Pons (tissue), 1 donor: ENCODE data around the gene TFPT.
"Not testable (repeated sequence)": the region's sequence is repeated elsewhere in the genome, so short reads cannot be mapped to it uniquely, and the experiment has no call there.

Experiments used
- DNase-seq: peaks from one replicate; pipeline ENCODE4 v3.0.0-alpha.2; 2016; ENCODE audit warnings: low spot score

TFPT gene

DNA sequence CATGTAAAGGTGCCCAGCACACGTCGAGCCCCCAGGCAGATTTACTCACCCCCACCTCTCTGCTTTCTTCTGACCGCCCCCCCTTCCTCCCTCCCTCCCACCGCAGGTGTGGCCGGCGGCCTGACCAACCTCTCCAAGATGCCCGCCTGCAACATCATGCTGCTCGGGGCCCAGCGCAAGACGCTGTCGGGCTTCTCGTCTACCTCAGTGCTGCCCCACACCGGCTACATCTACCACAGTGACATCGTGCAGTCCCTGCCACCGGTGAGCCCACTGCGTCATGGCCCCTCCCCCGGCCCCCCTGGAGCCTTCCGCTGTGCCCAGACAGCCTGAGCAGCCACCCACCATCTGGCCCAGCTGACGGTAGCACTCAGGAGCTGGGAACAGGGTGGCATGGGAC, 8.9 kb upstream of the TFPT start:
- DNase-seq: no peak

DNA sequence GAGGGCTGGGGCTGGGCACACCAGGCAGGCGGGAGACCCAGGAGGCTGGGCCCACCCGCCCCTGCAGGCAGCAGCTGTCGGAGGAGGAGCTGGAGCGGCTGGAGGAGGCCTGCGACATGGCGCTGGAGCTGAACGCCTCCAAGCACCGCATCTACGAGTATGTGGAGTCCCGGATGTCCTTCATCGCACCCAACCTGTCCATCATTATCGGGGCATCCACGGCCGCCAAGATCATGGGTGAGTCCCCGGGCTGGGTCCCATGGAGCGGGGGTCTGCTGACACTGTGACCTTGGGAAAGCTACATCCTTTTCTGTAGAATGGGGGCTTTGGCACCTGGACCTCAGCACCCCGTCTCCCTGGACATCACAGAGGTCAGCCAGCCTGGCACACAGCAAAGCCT, 8.2 kb upstream of the TFPT start:
- no peak for DNase-seq

DNA sequence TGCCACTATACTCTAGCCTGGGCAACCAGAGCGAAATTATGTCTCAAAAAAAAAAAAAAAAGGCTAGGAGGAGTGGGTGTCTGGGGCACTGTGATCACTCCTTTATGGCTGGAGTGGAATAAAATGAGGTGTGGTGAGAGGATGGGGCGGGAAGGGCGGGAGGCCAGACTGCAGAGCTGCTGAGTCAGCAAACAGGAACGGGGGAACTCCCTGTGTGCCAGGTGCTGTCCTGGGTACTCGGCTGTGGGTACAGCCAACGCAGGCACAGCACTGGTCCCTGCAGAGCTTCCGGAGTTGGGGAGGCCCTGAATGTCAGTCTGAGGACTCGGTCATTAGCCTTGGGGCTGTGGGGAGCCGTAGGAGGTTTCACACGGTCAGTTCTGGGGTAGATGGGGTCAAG, 5.8 kb upstream of the TFPT start:
- no peak for DNase-seq

DNA sequence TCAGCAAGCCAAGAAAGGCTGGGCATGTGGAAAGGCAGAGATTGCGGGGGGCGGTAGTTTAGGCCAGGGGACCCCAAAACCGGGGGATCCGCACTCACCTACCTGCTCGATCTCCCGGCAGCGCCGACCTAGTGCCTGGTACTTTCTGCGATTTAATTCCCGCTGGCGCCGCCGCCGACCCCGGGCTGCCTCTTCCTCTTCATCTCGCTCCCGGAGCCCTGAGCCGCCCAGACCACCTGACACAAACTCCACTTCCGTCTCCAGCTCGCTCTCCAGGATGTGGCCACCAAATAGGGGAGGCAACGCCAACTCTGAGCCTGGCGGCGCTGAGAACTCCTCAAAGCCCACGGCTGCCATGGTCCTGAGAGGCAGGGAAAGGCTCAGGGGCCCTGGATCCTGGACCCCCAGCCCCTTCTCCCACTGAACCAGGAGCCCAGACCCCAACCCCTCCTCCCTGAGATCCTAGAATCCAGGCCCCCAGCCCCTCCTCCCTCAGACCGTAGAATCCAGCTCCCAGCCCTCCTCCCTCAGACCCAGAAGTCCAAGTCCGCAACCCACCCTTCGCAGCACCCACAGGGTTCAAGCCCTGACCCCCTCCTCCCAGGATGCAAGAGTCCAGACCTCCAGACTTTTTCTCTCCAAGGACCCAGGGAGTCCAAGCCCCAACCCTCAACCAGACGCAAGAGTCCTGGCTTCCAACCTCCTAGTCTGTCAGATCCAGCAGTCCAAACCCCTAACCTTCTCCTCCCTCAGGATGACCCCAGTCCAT, 933 bp downstream of the TFPT start:
- DNase-seq: peak; percentile 37

DNA sequence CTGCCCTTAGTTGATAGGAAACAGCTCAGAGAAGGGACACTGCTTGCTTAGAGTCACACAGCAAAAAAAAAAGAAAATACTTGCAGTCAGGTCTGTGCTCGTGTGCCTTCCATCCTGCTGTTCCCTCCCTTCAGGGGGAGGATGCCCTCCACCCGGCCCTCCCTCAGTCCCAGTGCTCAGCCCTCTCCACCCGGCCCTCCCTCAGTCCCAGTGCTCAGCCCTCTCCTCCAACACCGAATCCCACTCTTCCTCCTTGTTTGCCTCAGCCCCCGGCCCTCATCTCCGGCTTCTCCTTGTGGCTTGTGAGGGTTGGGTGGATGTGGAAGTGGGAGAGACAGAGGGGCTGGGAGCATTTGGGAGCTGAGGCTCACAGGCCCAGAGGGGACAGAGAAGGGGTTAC, 5.8 kb downstream of the TFPT start:
- no peak for DNase-seq

DNA sequence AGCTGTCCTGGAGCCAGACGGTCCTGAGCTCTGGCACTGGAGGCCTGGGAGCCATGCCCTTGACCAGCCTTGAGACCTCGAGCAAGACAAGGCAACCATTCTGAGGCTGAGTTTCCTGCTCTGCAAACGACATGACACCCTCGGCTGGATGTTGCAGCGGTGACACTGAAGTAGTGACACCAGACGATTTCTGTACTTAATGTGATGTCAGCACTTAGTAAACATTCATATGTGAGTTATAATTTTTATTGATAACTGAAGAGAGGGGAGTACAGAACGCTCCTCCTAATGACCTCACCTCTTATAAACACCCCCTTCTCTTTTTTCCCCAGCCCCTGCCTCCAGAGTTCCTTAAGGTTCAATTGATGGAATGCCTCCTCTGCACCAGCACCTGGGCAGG, 7.0 kb downstream of the TFPT start:
- DNase-seq: no peak

DNA sequence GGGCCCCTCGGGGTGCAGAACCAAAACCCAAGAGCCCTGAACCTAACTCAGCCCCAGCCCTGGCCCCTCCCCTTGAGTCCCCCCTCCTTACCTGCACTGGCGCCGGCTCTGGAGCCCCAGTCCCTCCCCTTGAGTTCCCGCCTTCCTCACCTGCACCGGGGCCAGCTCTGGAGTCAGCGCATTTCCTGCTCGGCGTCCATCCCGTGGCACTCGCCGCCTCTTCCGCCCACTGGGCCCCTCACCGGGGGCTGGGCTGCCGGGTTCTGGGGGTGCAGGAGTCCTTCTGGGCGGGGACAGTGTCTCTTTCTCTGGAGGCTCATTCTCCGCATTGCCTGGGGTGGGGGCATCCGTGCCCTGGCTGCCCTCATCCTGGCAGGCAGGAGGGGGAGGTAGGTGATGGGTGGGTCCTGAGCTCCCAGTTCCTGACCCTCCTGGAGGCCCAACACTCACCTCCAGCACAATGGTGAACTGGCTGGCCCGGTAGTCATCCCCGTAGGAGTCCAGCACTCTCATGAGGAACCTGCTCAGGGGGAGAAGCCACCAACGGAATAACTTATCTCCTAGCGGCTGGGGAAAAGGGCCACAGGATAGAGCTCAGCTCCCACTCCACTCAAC, 7.5 kb downstream of the TFPT start:
- DNase-seq: no peak

DNA sequence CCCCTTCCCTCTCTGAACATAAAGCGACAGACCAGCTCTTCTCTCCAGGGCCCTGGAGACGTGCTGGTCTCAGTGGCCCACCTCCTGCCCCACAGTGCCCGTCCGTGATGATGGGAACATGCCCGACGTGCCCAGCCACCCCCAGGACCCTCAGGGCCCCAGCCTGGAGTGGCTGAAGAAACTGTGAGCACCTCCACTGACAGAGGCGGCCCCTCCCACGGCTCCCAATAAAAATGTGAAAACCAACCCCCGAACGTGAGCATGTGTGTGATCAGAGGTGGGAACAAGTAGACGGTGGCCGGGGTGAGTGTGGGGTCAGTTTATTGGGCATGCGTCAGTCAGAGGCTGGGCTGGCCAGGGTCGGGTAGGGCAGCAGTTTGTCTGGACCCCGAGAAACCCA, 8.7 kb downstream of the TFPT start:
- DNase-seq: no peak

DNA sequence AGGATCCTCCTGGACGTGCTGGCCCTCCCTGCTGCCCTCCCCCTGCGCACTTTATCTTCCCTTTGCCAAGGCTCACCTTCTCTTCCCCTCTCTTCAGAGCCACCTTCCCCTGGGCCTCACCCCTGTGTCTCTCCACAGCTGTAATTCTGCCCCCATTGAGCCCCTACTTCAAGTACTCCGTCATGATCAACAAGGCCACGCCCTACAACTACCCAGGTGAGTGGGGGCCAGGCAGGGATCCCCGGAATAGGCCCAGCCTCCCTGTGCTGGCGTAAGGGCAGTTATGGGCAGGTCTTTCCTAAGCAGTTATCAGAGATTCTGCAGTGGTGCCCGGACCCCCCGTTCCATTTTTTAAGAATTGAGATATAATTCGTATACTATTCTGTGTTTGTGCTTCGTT, 9.7 kb downstream of the TFPT start:
- DNase-seq: no peak

DNA sequence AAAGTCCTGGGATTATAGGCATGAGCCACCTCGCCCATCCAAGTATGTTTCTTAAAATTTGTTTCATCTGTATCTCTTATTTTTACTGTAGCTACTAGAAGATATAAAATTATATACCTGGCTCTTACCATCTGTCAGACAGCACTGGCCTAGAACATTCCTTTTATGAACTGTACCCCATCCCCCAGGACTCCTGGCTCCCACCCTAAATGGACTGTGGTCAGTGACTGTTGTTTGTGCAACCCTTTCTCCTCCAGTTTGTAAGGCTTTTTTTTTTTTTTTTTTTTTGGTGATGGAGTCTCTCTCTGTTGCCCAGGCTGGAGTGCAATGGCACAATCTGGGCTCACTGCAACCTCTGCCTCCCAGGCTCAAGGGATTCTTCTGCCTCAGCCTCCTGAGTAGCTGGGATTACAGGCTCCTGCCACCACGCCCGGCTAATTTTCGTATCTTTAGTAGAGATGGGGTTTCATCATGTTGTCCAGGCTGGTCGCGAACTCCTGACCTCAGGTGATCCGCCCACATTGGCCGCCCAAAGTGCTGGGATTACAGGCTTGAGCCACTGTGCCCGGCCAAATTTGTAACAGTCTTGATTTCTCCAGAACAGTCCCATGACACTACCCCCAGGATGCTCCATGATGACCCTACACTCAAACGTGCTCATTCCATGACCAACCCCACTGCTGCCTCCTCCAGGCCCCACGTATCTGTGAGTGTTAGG, 10.3 kb downstream of the TFPT start:
- no peak for DNase-seq

DNA sequence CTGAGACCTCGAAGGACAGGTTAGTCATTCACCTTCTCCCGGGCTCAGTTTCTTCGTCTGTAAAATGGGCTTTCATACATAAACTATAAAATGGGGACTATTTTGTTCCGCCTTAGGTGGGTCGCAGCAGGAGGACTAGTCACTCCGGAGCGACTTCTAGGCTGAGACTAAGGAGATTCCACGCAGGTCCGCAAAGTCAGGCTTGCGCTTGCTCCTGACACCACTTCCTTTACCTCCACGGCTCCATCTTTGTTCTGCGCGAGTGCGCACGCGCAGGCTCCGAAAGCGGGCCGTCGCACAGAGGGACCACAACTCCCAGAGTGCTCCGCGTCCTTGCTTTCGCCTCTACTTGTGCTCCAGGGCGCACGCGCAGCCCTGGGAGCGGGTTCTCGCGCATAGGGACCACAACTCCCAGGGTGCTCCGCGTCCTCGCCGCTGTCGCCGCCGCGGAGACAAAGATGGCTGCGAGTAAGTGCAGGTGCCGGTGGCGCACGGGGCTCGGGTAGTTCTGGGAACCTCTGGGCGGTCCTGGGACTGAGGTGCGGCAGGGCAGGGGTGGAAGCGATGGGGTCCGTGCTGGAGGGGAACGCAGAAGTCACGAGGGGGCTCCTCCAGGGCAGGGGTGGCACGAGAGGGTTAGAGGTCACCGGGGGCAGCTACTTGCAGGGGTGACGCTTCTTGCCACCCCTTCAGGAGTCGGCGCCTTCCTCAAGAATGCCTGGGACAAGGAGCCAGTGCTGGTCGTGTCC, 12.9 kb downstream of the TFPT start, which contains the start of gene NDUFA3:
TSS of gene NDUFA3 (plus strand) at position 435 of the 749 bp plus-strand sequence. CDS start at position 459, 24 bp downstream.
- DNase-seq: peak; percentile 97

DNA sequence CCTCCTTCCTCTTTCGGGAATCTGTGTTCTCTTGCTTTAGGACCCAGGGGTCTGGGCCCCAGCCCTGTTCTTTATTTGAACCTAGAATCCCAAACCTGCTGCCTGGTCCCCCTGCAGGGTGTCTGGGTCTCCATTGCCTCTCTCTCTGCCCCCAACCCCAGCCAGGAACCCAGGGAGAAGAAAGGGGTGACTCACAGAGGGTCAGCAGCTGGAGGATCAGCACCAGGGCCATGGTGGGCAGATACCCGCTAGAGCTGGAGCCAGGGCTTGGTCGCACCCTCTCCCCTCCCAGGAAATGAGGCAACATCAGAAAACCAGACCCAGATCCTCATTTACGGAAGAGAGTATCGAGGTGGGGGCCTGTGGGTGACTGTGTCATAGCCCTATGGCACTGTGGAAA, 14.9 kb downstream of the TFPT start, which contains the start of gene OSCAR:
TSS of gene OSCAR (minus strand) at position 243 of the 400 bp plus-strand sequence. CDS start at position 232, 11 bp downstream.
- DNase-seq: peak; percentile 40

DNA sequence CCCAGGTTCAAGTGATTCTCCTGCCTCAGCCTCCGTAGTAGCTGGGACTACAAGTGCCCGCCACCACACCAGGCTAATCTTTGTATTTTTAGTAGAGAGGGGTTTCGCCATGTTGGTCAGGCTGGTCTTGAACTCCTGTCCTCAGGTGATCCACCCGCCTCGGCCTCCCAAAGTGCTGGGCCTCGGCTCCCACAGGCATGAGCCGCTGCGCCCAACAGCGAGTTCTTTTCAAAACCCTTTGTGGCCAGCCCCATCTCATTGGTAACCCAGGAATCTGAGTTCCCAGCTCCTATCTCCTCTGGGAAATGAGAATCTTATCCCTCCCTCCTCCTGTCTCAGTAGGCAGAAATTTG, 15.6 kb downstream of the TFPT start:
- DNase-seq: not testable (repeated sequence)

DNA sequence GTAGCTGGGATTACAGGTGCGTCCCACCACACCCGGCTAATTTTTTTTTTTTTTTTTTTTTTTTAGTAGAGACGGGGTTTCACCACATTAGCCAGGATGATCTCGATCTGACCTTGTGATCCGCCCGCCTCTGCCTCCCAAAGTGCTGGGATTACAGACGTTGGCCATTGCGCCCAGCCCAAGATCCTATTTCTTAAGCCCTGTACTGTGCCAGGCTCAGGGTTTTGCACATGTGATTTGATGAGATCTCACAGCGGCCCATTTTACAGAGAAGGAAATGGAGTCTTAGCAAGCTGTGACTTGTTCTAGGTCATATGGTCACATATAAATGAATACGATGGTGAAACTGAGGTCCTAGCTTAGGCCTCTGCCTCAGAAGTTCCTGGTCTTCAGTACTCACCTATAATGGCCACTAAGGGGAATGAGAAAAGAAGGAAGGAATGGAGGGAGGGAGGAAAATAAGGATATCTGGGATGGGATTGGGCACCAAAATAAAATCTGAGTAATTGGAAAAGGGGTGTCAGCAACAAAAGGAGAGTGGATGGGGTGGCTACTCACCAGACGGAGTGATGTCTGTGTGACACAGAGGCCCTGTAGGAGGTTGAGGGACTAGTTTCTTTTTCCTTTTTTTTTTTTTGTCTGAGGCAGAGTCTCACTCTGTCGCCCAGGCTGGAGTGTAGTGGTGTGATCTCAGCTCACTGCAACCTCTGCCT, 16.1 kb downstream of the TFPT start:
- DNase-seq: no peak

DNA sequence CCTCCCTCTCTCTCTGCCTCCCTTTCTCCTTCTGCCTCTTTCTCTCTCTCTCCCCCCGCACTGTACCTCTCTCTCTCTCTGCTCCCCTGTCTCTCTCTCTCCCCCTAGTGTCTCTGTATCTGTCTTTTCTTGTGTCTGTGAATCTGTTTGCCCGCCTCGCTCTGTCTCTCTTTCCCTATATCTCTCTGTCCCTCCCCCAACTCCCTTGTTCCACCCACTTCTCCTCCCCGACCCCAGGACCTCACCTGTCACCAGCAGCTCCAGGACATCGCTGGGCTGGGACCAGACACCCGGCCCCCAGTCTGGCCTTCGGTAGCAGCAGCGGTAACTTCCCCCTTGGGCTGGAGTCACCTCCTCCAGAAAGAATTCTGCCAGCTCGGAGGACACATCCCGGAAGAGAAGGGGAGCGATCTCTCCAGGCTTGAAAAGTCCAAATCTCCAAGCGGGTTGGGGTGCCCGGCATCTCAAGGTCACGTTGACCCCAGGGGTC, 18.8 kb downstream of the TFPT start:
- peak; percentile 11 for DNase-seq

DNA sequence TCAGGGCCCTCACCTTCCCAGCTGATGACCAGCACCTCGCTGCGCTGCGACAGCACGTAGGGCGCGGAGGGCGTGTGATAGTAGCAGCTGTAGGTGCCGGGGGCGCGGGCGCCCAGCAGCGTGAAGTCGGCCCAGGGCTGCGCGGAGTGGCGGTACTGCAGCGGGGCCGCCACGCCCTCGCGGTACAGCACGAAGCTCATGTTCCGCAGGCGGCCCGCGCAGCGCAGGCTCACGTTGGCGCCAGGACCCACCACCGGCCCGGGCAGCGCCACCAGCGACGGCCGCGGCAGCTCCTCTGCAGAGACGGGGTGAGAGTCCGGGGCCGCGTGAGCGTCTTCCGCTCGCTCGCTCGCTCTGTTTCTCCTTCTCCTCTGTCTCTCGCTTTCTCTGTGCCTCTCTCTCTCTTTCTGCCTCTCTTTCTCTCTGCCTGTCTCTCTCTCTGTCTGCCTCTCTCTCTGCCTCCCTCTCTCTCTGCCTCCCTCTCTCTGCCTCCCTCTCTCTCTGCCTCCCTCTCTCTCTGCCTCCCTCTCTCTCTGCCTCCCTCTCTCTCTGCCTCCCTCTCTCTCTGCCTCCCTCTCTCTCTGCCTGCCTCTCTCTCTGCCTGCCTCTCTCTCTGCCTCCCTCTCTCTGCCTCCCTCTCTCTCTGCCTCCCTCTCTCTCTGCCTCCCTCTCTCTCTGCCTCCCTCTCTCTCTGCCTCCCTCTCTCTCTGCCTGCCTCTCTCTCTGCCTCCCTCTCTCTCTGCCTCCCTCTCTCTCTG, 19.4 kb downstream of the TFPT start:
- DNase-seq: not testable (repeated sequence)

DNA sequence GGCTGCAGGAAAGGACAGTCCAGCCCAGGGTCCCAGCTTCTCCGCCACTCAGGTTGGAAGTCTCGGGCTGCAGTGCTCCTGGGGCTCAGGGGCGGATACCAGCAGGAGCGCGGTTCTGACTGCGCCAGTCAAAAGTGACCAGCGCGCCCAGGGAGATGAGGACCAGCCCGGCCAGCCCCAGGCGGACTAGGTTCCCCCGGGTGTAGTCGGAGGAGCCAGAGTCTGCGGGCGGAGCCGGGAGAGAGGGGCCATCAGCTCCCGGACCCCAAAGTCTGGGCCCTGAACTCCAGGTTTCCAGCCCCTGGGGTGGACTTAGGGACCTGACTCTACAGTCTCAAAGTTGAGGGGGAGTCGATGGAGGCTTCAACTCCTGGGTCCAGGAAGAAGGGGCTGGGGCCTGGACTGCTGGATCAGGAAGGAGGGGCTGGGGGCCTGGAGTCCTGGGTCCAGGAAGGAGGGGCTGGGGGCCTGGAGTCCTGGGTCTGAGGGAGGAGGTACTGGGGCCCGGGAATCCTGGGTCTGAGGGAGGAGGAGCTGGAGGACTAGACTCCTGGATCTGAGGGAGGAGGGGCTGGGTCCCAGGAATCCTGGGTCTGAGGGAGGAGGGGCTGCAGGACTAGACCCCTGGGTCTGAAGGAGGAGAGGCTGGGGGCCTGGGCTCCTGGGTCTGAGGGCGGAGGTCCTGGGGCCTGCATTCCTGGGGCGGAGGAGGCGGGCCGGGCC, 20.2 kb downstream of the TFPT start:
- no peak for DNase-seq

DNA sequence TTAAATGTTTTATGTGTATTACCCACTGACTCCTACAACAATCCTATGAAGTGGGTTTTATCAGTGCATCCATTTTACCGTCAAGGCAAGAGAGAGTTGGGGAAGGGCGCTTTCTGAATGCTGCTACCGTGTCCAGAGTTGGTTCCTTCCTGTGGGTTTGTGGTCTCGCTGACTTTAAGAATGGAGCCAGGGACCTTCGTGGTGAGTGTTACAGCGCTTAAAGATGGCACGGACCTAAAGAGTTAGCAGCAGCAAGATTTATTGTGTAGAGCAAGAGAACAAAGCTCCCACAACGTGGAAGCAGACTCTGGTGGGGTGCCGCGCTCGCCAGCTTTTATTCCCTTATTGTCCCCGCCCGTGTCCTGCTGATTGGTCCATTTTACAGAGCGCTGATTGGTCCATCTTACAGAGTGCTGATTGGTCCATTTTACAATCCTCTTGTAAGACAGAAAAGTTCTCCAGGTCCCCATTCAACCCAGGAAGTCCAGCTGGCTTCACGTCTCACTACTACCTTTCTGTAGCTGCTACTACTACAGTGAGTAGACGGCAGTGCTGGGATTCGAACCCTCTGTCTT, 20.9 kb downstream of the TFPT start:
- no peak for DNase-seq

DNA sequence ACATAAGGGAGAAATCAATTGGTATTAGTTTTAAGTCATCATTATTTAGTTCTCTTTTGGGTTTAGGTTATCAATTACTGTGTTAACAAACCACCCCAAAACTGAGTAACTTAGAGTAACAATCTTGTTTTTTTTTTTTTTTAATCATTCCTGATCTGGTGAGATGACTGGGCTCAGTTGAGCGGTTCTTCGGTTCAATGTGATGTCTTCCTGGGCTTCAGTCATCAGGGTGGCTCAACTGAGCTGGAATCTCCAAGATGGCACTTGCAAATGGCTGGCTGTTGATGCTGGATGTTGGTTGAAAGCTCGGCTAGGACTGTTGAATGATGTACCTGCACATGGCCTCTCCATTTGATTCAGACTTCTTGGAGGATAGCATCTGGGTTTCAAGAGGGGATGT, 31.0 kb downstream of the TFPT start:
- no peak for DNase-seq

DNA sequence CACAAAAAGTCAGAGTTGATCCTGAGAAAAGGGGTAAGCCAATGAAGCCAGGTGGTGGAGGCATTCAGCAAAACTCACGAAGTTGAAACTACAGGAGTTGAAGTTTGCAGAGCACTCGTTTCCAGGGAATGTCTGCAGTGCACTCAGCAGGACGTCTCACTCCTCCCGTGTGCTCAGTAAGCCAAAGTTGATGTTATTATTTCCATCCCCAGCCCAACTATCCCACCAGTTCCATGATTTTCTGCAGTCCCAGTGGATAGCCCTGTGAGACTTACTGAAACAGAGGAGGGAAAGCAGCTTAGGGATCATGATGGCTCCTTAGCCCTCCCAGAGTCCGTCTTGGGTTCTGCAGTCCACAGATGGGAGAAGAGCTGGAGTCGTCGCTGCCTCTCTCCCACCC, 34.4 kb downstream of the TFPT start, which contains the start of gene TARM1:
TSS of gene TARM1 (minus strand) at position 334 of the 400 bp plus-strand sequence. CDS start at position 309, 25 bp downstream.
- DNase-seq: no peak
